OCI-LY7 (cell line): ENCODE results near the gene NTSR1. TPM values are rescaled to one million over a fixed set of nuclear protein-coding genes. Genes with fewer than 3 reads are reported as not detected.

ENCODE experiments used
- BruUV-seq: library from RNA; stranded (reverse); fragments of 400-500 nt; replicated peaks from 2 replicates; lab custom pipeline; 2021; lab: Mats Ljungman, UMichigan
- CTCF ChIA-PET: fragments of 300-600 bp; sonication (Branson Sonifier 250); formaldehyde crosslinking; loops from one replicate; lab custom pipeline; 2022; ENCODE audit warnings: antibody characterized with exemption; ENCODE audit not compliant: unreplicated experiment; lab: Charles Lee
- POLR2A ChIA-PET: fragments of 300-600 bp; sonication (Branson Sonifier 250); formaldehyde crosslinking; loops from one replicate; lab custom pipeline; 2022; ENCODE audit warnings: antibody characterized with exemption; lab: Charles Lee
- DNase-seq: peaks from one replicate; pipeline ENCODE4 v3.0.0-alpha.2; 2015; ENCODE audit warnings: low spot score
- H2AFZ ChIP-seq: fragments of 200-600 bp; sonication (generic), shearing (Covaris generic); 2 replicates; pipeline ENCODE4 v1.6.1; 2014; ENCODE audit warnings: mild to moderate bottlenecking, antibody characterized with exemption, low read length, moderate library complexity
- H3K27ac ChIP-seq: fragments of 200-600 bp; sonication (generic); 2 replicates; pipeline ENCODE4 v1.5.1; 2014; ENCODE audit warnings: mixed run types, low read depth, mild to moderate bottlenecking, moderate library complexity, low read length, inconsistent platforms; ENCODE audit not compliant: poor library complexity, severe bottlenecking
- H3K36me3 ChIP-seq: fragments of 200-600 bp; sonication (generic); 2 replicates; pipeline ENCODE4 v1.6.1; 2014; ENCODE audit warnings: mild to moderate bottlenecking, antibody characterized with exemption, low read length, moderate library complexity, mixed read lengths; ENCODE audit not compliant: insufficient read depth
- H3K4me1 ChIP-seq: fragments of 200-600 bp; sonication (generic); 2 replicates; pipeline ENCODE4 v1.5.1; 2014; ENCODE audit warnings: mild to moderate bottlenecking, low read length; ENCODE audit not compliant: insufficient read depth, poor library complexity, severe bottlenecking
- H3K4me2 ChIP-seq: fragments of 200-600 bp; sonication (generic); 2 replicates; pipeline ENCODE4 v1.6.1; 2014; ENCODE audit warnings: mild to moderate bottlenecking, low read length
- H3K4me3 ChIP-seq: fragments of 200-600 bp; sonication (generic); 2 replicates; pipeline ENCODE4 v1.5.1; 2014; ENCODE audit warnings: mild to moderate bottlenecking, low read depth, low read length; ENCODE audit not compliant: poor library complexity, severe bottlenecking
- H3K79me2 ChIP-seq: fragments of 200-600 bp; sonication (generic); 2 replicates; pipeline ENCODE4 v1.6.1; 2016; ENCODE audit warnings: low read depth, mild to moderate bottlenecking, low read length, moderate library complexity, mixed read lengths; ENCODE audit not compliant: insufficient read depth
- H3K9me2 ChIP-seq: fragments of 200-600 bp; sonication (generic); 2 replicates; pipeline ENCODE4 v1.6.1; 2016; ENCODE audit warnings: mild to moderate bottlenecking, low read length, mixed read lengths; ENCODE audit not compliant: insufficient read depth
- H3K9me3 ChIP-seq: fragments of 200-600 bp; sonication (generic); 2 replicates; pipeline ENCODE4 v1.6.1; 2014; ENCODE audit warnings: mild to moderate bottlenecking, mixed run types, low read length, mixed read lengths
- H4K20me1 ChIP-seq: fragments of 200-600 bp; sonication (generic); 2 replicates; pipeline ENCODE4 v1.6.1; 2014; ENCODE audit warnings: mild to moderate bottlenecking, antibody characterized with exemption, low read length, moderate library complexity, mixed read lengths; ENCODE audit not compliant: insufficient read depth
- EZH2phosphoT487 ChIP-seq: fragments of 200-600 bp; sonication (generic); IDR thresholded peaks from 2 replicates; pipeline ENCODE4 v1.6.1; 2018; ENCODE audit warnings: low read depth, borderline replicate concordance, mild to moderate bottlenecking, mixed run types, antibody characterized with exemption, low read length, moderate library complexity, mixed read lengths
- intact Hi-C: fragments of 100-400 bp; cut with micrococcal nuclease; formaldehyde crosslinking; loops from one replicate; pipeline ENCODE4 v1.10.0; 2022; ENCODE audit not compliant: unreplicated experiment
- total RNA-seq, 2 experiments: library from RNA; depleted of rRNA in 1 of 2; stranded (reverse); fragments of >200 nt in 1 of 2; shearing (Covaris generic) in 1 of 2; gene quantifications; 2 replicates each; pipeline ENCODE4 v1.2.3, GENCODE V29; 2014 to 2022
- TF ChIP-seq, protein P1 (sequence below): fragments of 200-600 bp; sonication (generic); conservative IDR thresholded peaks from 2 replicates; pipeline ENCODE4 v1.5.1; 2014; ENCODE audit warnings: mild to moderate bottlenecking, antibody characterized with exemption, low read length, moderate library complexity, mixed read lengths

NTSR1 gene
- total RNA-seq, 2 experiments from 2014 or later: not detected

DNA sequence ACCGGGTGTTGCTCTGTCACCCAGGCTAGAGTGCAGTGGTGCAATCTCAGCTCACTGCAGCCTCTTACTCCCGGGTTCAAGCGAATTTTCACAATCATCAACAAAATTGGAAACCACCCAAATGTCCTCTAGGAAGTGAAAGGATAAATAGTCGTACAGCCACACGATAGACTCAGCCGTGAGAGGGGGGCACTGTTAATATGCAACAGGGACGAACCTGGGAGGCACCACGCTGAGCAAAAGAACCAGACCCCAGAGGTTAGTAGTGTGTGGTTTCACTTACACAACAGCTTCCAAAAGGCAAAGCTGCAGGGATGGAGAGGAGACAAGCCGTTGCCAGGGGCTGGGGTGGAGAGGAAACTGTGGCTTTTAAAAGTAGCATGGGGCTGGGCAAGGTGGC, 30.1 kb upstream of the NTSR1 start:
- CTCF ChIA-PET: interaction anchor here (0.6 kb wide), 1 partner anchor 121 kb away, joined by 4 read pairs; no protein-coding TSS in a partner anchor
- BruUV-seq: no TSS peak
- H4K20me1 ChIP-seq: no peaks in the 10 kb centered on the region
- H2AFZ ChIP-seq: no peak overlapping the region
- H3K9me2 ChIP-seq: no peaks in the 10 kb centered on the region
- TF ChIP-seq EZH2phosphoT487: no peak
- TF ChIP-seq, protein P1, sequence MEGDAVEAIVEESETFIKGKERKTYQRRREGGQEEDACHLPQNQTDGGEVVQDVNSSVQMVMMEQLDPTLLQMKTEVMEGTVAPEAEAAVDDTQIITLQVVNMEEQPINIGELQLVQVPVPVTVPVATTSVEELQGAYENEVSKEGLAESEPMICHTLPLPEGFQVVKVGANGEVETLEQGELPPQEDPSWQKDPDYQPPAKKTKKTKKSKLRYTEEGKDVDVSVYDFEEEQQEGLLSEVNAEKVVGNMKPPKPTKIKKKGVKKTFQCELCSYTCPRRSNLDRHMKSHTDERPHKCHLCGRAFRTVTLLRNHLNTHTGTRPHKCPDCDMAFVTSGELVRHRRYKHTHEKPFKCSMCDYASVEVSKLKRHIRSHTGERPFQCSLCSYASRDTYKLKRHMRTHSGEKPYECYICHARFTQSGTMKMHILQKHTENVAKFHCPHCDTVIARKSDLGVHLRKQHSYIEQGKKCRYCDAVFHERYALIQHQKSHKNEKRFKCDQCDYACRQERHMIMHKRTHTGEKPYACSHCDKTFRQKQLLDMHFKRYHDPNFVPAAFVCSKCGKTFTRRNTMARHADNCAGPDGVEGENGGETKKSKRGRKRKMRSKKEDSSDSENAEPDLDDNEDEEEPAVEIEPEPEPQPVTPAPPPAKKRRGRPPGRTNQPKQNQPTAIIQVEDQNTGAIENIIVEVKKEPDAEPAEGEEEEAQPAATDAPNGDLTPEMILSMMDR: no peak
- POLR2A ChIA-PET: no interaction called here
- H3K79me2 ChIP-seq: no peaks in the 10 kb centered on the region
- H3K4me1 ChIP-seq: no peaks in the 10 kb centered on the region
- intact Hi-C loops: no loop called here
- no peaks in the 10 kb centered on the region for H3K36me3 ChIP-seq
- no peak overlapping the region for H3K27ac ChIP-seq
- no peaks in the 10 kb centered on the region for H3K9me3 ChIP-seq
- H3K4me3 ChIP-seq: no peak overlapping the region
- DNase-seq: no peak
- H3K4me2 ChIP-seq: no peak overlapping the region

DNA sequence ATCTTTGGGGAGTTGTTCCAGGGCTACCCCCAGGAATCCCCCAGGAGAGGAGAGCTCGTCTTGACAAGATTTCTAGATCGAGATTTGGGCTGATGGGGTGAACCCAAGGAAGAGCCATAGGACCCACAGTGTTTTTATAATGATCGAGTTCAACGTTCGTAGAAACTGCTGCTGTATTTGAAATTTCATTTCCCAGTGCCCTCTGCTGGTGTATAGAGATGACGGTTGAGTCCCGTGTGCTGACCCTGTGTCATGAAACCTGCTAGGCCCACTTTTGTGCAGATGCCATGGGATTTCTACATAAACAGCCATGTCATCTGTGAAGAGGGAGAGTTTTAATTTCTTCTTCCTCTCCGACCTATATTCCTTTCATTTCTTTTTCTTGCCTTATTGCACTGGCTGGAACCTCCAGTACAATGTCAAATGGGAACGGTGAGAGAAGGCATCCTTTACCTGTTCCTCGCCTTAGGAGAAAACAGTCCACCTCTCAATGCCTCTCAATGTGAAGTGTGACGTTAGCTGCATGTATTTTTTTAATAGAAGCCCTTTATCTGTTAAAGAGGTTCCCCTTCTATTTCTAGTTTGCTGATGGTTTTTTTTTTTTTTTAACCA, 28.6 kb upstream of the NTSR1 start:
- CTCF ChIA-PET: no interaction called here
- no peak overlapping the region for H3K27ac ChIP-seq

More for the DNA sequence above, 28.6 kb upstream of the NTSR1 start:
- no TSS peak for BruUV-seq
- Histone ChIP-seq H3K9me3 (no peaks in the 10 kb centered on the region), H3K4me2 (no peak overlapping the region), H4K20me1 (no peaks in the 10 kb centered on the region), H3K4me3 (no peak overlapping the region), H3K4me1 (no peaks in the 10 kb centered on the region), H3K36me3 (no peaks in the 10 kb centered on the region), H3K9me2 (no peaks in the 10 kb centered on the region), H3K79me2 (no peaks in the 10 kb centered on the region), H2AFZ (no peak overlapping the region)
- no peak for TF ChIP-seq EZH2phosphoT487
- TF ChIP-seq, protein P1: peak; percentile 61
- intact Hi-C loops: no loop called here
- DNase-seq: peak; percentile 24
- POLR2A ChIA-PET: interaction anchor here (0.6 kb wide), 1 partner anchor 380 kb away, joined by 3 read pairs; no protein-coding TSS in a partner anchor
